GM12872 (cell line): ENCODE data around the gene DACT2.

ENCODE experiments used
- TF ChIP-seq, protein P1 (sequence below): IDR thresholded peaks from 3 replicates; pipeline ENCODE4 v1.5.1; 2011; ENCODE audit warnings: low read depth, mild to moderate bottlenecking, low read length, moderate library complexity; ENCODE audit not compliant: insufficient read depth

Gene DACT2

GRCh38 chr6:168256940-168257339 lies 62.6 kb downstream of the DACT2 start:
- TF ChIP-seq, protein P1, sequence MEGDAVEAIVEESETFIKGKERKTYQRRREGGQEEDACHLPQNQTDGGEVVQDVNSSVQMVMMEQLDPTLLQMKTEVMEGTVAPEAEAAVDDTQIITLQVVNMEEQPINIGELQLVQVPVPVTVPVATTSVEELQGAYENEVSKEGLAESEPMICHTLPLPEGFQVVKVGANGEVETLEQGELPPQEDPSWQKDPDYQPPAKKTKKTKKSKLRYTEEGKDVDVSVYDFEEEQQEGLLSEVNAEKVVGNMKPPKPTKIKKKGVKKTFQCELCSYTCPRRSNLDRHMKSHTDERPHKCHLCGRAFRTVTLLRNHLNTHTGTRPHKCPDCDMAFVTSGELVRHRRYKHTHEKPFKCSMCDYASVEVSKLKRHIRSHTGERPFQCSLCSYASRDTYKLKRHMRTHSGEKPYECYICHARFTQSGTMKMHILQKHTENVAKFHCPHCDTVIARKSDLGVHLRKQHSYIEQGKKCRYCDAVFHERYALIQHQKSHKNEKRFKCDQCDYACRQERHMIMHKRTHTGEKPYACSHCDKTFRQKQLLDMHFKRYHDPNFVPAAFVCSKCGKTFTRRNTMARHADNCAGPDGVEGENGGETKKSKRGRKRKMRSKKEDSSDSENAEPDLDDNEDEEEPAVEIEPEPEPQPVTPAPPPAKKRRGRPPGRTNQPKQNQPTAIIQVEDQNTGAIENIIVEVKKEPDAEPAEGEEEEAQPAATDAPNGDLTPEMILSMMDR: no peak
